HCT116 (cell line): ENCODE data around the gene TFB2M.

Source experiments
- EZH2 ChIP-seq: fragments of 200-600 bp; sonication (generic); IDR thresholded peaks from 2 replicates; pipeline ENCODE4 v1.6.1; 2017; ENCODE audit warnings: antibody characterized with exemption, mixed run types
- FOSL1 ChIP-seq: IDR thresholded peaks from 2 replicates; pipeline ENCODE4 v1.6.1; 2012; ENCODE audit warnings: low read depth
- POLR2A ChIP-seq: IDR thresholded peaks from 2 replicates; pipeline ENCODE4 v1.7.0; 2011; ENCODE audit warnings: borderline replicate concordance; ENCODE audit not compliant: insufficient read depth, insufficient read length; ENCODE audit errors: extremely low read depth
- POLR2AphosphoS5 ChIP-seq: IDR thresholded peaks from 2 replicates; pipeline ENCODE4 v1.6.1; 2011; ENCODE audit warnings: mild to moderate bottlenecking, low read depth, low read length, moderate library complexity
- RAD21 ChIP-seq: IDR thresholded peaks from 2 replicates; pipeline ENCODE4 v1.6.1; 2012; ENCODE audit warnings: low read depth, mild to moderate bottlenecking
- SIN3A ChIP-seq: IDR thresholded peaks from 2 replicates; pipeline ENCODE4 v1.6.1; 2012; ENCODE audit warnings: low read depth
- ZNF274 ChIP-seq: fragments of 200-500 bp; sonication (Bioruptor generic); IDR thresholded peaks from 2 replicates; pipeline ENCODE4 v1.6.1; 2014; ENCODE audit warnings: mild to moderate bottlenecking, low read depth, low read length, inconsistent platforms
- TF ChIP-seq, protein P1 (sequence below): IDR thresholded peaks from 2 replicates; pipeline ENCODE4 v1.6.1; 2012
- TF ChIP-seq, protein P2 (sequence below), 3 experiments: fragments of 200-600 bp in 1 of 3; sonication (generic) in 1 of 3; IDR thresholded peaks in 2 of 3; conservative IDR thresholded peaks in 1 of 3; 2 replicates each; pipeline ENCODE4 v1.5.1; 2012 to 2017; ENCODE audit warnings: low read depth in 2 of 3, low read length in 2 of 3, antibody characterized with exemption in 1 of 3, borderline replicate concordance in 1 of 3, control low read depth in 1 of 3, mild to moderate bottlenecking in 1 of 3, mixed read lengths in 1 of 3, mixed run types in 1 of 3, moderate library complexity in 1 of 3; ENCODE audit not compliant: insufficient read depth in 1 of 3
- TF ChIP-seq, protein P3 (sequence below): IDR thresholded peaks from 2 replicates; pipeline ENCODE4 v1.6.1; 2012

- TF ChIP-seq POLR2AphosphoS5 (no peak), POLR2A (no peak), EZH2 (no peak), FOSL1 (no peak), ZNF274 (no peak), RAD21 (no peak), SIN3A (no peak)
- TF ChIP-seq, protein P1, sequence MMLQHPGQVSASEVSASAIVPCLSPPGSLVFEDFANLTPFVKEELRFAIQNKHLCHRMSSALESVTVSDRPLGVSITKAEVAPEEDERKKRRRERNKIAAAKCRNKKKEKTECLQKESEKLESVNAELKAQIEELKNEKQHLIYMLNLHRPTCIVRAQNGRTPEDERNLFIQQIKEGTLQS = no peak
- TF ChIP-seq, protein P2, sequence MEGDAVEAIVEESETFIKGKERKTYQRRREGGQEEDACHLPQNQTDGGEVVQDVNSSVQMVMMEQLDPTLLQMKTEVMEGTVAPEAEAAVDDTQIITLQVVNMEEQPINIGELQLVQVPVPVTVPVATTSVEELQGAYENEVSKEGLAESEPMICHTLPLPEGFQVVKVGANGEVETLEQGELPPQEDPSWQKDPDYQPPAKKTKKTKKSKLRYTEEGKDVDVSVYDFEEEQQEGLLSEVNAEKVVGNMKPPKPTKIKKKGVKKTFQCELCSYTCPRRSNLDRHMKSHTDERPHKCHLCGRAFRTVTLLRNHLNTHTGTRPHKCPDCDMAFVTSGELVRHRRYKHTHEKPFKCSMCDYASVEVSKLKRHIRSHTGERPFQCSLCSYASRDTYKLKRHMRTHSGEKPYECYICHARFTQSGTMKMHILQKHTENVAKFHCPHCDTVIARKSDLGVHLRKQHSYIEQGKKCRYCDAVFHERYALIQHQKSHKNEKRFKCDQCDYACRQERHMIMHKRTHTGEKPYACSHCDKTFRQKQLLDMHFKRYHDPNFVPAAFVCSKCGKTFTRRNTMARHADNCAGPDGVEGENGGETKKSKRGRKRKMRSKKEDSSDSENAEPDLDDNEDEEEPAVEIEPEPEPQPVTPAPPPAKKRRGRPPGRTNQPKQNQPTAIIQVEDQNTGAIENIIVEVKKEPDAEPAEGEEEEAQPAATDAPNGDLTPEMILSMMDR (IDR thresholded peaks at IDR 0.05 in 2 of 3, conservative IDR thresholded peaks at IDR 0.05 in 1 of 3; ENCODE audit: borderline replicate concordance in 1 of 3, insufficient read depth in 1 of 3, low read depth in 2 of 3, low read length in 2 of 3) = no peak
- TF ChIP-seq, protein P3, sequence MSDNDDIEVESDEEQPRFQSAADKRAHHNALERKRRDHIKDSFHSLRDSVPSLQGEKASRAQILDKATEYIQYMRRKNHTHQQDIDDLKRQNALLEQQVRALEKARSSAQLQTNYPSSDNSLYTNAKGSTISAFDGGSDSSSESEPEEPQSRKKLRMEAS = no peak
Measured at GRCh38 chr1:246565751-246566127, 322 bp downstream of the TFB2M start.
